Endothelial cell of umbilical vein (primary cell): ENCODE measurements around the gene CIC.

Source experiments
- EZH2 ChIP-seq: IDR thresholded peaks from 2 replicates; pipeline ENCODE4 v1.6.1; 2012; ENCODE audit warnings: borderline replicate concordance, low read depth, mild to moderate bottlenecking, moderate library complexity, low read length, inconsistent platforms; ENCODE audit not compliant: severe bottlenecking
- POLR2AphosphoS5 ChIP-seq: IDR thresholded peaks from 2 replicates; pipeline ENCODE4 v1.6.1; 2012; ENCODE audit warnings: low read depth, mild to moderate bottlenecking, control low read depth, low read length, moderate library complexity; ENCODE audit not compliant: insufficient read depth
- TF ChIP-seq, protein P1 (sequence below), 2 donors: IDR thresholded peaks; 1 replicate in 1 of 2; 2 replicates in 1 of 2; pipeline ENCODE4 v1.5.1; 2011; ENCODE audit warnings: low read length in 2 of 2, mild to moderate bottlenecking in 2 of 2, moderate library complexity in 2 of 2, control low read depth in 1 of 2, inconsistent platforms in 1 of 2, low read depth in 1 of 2; ENCODE audit not compliant: insufficient read depth in 1 of 2; ENCODE audit errors: extremely low read depth in 1 of 2

- TF ChIP-seq, protein P1, sequence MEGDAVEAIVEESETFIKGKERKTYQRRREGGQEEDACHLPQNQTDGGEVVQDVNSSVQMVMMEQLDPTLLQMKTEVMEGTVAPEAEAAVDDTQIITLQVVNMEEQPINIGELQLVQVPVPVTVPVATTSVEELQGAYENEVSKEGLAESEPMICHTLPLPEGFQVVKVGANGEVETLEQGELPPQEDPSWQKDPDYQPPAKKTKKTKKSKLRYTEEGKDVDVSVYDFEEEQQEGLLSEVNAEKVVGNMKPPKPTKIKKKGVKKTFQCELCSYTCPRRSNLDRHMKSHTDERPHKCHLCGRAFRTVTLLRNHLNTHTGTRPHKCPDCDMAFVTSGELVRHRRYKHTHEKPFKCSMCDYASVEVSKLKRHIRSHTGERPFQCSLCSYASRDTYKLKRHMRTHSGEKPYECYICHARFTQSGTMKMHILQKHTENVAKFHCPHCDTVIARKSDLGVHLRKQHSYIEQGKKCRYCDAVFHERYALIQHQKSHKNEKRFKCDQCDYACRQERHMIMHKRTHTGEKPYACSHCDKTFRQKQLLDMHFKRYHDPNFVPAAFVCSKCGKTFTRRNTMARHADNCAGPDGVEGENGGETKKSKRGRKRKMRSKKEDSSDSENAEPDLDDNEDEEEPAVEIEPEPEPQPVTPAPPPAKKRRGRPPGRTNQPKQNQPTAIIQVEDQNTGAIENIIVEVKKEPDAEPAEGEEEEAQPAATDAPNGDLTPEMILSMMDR (IDR thresholded peaks at IDR 0.05; ENCODE audit: extremely low read depth in 1 of 2, insufficient read depth in 1 of 2, low read depth in 1 of 2, low read length in 2 of 2): no peak
- TF ChIP-seq POLR2AphosphoS5 (no peak), EZH2 (no peak)
These were observed 19.8 kb upstream of the CIC start for GRCh38 chr19:42249149-42249750.
